IPS DF 4.7 (cell line): Measurements from ENCODE around the gene NFIA.

Source experiments
- DNase-seq: peaks from one replicate; pipeline ENCODE4 v3.0.0-alpha.2; 2013; ENCODE audit warnings: low spot score; ENCODE audit errors: extremely low read depth

NFIA gene

DNA sequence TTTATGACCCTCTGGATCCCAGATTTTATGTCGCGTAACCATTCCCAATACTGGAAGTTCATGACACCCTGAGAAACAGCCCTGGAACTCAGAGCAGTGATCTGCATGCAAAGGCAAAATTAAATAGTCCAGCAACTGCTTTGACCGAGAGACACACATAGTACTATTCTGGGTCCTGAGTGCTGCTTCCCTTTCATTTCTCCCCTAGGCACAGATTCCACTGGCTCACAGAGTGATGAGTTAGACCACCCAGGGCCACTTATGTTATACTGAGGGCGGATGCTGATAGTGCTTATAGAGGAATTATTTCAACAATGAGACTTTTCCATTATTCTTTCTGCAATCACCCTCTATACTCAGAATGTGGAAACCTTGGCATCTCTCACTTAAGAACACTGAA is 69.2 kb downstream of the NFIA start:
- DNase-seq: no peak

DNA sequence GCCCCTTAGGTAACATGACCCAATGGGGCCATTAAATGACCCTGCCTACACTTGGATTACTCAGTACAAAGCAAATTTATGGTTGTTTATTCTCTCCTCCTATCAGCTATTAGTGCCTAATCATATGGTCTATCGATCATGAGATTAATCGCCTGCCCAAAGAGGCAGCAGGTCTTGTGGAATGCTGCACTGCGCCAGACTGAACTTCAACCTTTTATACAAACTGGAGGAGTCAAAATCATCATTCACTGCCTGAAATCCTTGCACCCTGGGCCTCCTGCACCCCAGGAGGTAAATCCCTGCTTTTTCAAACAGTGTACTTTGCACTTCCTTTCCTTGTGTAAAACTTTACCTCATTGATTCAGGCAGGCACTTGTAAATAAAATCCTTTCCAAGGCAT is 69.7 kb downstream of the NFIA start:
- DNase-seq: no peak

DNA sequence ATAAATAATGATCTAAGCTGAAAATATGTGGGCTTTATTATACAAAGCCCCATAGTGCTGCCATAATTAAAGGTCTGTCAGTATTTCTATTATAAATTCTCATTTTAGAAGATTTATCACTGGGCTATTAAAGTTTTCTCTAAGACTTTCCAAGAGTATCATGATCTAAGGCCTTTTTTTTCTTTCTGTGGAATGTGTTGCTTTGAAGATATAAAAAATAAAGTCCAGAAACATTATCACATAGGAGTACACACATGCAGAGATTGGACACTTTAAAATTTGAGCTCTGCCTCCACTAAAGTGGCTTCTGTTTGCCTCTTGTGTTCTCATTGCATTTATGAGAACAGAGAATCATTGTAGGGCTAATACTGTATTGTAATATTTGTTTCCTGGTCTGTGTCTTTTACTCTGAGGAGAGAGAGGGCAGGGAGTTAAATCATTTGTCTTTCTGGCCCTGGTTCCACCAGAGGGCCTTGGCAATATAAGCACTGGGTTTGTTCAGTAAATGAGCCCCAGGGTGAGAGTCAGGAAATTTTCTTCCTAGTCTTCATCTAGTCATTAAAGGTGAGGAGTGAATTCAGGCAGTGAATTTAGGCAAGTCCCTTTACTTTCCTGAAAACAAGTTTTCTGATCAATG is 70.2 kb downstream of the NFIA start:
- no peak for DNase-seq

DNA sequence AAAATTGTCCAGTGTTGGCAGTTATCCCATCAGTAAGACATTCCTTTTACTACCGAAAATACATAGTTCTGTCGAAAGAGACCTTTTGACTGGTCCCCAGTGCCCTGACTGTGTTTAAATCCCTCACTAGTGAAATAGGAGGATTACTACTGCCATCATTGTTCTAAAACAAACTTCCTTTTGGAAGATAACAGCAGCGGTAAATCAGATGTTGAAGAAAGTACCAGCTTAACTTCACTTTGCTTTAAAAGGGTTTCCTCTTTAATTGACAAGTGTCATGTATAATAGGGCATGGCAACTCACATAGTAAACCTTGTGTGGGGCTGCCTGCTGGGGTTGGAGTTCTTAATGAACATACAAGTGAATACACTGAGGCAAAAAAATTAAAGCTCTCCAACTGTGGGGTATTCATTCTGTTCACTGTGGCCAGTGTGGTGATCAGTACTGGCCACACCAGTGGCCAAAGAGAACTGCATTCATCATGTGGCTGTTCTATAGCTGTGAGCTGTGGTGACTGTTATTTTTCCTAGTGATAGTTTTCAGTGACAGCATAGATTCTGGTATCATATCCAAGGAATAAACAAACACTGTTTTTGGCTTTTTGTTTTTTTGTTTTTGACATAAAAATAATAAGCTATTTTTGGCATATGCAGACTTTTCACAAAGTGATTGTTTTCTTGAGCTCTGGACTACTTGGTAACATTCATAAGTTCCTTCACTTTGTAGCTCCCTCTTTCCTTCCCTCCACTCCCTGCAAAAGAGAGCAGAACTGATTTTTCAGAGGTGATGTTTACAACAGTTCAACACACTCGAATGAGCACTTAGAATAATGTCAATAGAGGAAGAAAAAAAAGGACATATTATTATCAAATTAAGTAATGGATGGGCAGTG is 74.5 kb downstream of the NFIA start:
- no peak for DNase-seq

DNA sequence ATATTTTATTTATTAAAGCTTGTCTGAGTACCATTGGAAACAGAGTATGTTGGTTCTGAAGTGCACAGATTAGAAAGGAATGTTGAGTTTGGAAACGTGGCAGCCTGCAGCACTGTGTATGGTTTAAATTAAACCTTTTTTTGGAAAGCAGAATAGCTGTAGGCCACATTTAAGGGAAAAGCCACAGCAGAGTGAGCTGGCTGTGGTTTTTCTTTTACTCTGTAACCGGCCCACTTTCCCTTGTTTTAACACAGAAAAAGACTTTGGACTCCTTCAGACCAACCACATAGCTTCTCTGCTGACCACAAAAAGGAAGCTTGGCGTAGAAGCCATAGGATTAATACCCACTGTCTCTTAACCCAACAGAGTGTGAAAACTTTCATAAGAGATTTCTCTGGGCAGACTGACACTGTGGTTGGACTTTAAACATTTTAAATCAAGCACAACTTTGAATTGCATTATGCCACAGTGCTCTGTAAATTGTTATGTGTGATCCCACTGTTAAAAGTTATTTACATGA is 75.2 kb downstream of the NFIA start:
- no peak for DNase-seq

DNA sequence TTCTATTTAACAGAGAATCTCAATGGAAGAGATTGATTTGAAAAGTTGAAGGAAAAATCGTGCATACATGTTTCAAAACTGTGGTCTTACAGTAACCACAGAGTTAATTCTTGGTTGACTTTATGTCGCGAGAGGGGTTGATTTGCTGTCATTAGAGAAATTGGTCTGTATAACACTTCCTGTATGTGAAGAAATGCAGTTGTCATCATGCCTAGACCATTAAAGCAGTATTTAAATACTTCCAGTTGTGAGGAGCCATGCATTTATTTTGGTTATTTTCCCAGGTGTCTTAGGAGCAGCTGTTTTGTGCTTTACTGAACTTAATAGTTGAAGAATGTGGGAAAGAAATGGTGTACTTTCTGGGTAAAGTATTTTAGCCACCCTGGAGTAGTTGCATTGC is 76.2 kb downstream of the NFIA start:
- no peak for DNase-seq

DNA sequence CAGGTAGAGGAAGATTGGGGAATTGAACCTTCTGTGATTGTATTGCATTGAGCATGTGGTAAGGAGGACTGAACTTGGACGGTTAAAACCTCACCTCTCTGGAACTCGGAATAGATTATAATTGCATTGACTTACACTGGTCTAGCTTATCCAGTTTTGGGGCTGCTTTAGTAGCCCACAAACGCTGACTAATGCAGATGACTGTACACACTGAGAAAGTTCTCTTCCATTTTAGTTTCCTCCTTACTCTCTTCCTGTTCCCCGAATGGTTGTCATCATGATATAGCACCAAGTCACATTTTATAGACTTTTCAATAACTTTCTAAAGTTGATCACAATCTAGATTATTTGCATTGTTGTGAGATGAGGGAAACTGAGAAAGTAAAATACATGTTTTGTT is 78.2 kb downstream of the NFIA start:
- no peak for DNase-seq

DNA sequence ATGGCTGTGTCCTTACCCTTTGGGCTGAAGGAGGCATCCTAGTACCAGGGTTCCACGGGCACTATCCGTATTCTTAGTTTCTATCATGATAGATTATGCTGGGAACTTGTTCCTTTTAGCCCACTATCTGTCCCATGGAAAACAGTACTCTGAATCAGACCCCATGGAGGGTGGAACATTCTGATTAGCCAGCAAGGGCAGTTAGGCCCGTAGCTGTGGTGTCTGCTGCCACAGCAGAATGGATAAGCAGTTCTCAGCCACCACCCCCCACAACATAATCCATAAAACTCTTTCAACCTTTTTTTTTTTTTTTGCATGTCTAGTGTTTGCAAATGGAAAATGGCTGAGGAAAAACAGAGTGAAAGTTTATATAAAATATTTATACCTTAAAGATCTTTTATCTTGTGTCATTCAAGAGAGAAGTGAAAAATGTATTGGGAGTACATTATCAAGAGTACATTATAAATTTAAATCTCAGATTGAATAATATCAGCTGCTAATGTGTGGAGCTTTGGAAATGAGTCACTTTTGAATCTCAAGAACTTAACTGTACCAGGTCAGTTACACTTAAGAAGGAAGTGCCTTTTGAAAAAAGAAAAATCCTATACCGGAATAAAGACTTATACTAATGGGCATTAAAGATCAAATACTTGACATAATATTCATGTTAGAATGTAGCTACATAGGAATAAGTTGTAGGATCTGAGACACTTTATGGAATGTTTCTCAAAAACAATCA is 80.3 kb downstream of the NFIA start:
- DNase-seq: no peak

DNA sequence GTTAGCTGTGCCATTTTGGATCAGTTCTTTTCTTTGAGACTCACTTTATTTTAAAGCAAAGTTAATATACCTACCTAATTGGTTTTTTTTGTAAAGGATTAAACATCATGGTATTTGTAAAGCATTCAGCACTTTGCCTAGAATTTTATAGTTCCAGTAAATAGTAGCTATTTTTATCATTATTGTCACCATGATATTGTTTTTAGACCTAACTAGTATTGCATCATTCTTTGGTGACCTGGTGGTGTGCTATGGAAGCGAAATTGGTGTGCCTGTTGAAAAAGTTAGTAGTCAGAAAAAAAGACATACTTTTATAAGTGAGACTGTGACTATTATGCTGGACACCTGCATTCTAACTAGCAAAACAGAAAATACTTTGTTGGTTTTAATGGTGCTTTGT is 81.0 kb downstream of the NFIA start:
- DNase-seq: no peak

DNA sequence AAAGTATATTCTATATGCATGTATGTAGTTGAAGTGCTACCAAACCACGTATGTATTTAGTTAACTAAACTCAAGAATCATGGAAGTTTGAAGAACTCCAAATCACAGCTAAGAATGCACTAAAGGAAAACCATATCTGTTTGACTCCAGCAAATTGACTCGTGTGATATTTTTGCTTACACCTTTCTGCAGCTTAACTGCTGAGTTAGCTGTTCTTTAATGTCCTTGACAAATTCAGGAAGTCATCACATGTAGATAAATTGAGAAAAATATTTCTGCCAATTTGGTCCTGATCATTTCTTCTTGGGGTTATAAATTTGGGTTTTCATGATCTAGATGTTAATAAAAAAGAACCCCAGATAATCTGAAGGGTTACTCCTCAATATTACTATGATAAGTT is 83.0 kb downstream of the NFIA start:
- no peak for DNase-seq

DNA sequence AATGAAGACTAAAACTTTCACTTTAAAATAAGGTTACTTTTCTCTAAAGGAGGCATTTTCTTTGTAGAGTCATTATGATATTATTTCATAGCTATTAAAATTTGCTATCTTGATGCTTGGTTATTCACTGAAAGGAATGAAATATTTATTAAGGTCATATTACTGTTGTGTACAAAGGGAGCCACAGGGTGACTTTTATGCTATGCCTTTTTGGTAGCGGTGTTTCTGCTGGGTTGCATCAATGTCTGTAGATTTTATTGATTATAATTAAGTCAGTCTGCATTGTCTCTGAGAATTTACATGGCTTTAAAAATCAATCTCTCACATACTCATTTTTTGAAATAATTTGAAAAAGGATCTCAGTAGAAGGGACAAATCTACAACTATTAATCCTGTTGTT is 84.9 kb downstream of the NFIA start:
- DNase-seq: no peak

DNA sequence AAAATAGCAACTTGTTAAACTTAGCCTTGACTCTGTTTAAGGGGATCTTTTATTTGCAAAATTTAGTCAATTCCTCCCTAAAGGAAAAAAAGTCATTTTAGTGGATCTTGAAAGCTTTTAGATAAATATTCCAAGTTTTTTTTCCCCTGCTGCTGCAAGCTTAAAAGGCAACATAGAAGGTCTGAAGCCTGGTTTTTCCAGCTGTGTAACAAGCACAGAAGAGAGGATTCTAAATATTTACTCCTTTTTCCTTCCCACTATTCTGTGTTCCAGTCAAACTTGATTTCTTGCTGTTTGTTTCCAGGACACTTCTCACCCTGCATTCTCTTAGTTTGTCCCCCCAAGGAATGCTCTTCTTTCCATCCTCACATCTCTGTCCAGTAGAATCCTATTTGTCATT is 86.7 kb downstream of the NFIA start:
- no peak for DNase-seq

DNA sequence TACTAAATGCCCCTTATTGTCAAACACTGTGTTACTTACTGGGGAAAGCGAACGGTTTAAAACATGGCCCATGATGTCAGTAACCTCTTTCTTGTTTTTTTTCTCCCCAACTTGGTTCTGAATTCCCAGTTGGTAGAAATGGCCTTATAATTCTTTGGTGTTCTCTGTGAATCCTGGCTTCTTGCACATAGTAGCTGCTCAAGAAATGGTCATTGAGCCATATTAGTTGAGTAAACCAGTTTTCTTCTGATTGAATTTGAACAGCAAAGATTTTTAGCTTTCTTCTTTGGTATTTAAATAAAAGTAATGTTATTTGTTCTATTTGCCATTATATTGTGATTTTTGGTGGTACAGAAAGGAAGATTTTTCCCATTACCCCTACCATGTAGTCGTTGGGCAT is 87.3 kb downstream of the NFIA start:
- DNase-seq: no peak

DNA sequence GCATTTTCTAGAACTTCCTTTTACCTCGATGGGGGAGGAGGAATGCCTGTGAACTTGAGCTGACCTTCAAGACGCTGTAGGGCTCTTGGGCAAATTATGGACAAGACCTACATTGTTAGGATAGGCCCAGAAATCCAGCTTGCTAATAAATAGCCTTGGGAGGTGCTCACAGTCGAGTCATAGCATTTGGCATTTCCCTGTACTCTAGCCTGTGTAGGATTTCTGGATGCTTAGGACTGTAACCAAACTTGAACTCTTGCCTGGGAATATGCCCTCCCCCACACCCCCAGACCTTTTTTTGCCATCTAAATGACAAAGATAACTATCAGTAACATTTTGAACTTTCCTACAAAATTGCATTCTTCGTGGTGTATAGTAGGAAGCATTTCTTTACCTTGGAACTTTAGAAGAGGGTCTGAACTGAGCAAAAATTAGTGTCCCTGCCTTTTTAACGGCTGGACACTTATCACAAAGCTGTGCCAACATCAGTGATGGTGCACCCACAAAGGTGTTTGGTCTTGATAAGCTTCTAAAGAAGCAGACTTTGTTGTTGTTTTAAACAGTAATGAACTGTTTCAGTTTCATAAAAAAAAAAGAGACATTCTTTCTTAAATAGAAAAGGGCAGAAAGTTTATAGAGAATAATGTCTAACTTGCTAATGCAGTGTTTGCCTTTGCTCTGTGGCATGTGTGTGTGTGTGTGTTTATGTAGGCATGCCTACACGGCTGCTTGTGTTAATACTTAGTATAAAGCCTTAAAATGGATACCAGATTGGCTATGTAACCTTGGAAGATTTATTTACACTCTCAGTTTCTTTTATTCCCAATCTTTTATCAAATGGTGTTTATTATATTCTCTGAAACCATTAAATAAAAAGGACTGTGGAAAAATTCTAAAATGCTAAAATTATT is 88.2 kb downstream of the NFIA start:
- DNase-seq: no peak

DNA sequence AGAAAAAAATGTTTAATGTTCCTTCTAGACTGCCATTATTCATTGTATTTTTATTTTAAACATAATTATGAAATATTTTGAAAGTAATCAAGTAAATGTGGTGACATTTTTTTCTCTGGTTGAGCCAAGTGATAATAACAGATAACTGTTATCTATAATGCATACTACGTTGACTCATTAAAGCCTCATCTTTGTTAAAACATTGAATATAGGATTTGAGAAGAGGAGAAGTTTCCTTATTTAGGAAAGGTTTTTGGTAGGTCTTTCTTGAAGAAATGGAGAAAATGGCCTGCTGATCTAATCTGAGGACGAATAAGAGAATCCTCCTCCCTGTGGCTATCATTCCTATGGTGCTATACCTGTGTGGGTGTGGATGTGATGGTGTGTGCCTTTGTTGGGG is 89.0 kb downstream of the NFIA start:
- no peak for DNase-seq

DNA sequence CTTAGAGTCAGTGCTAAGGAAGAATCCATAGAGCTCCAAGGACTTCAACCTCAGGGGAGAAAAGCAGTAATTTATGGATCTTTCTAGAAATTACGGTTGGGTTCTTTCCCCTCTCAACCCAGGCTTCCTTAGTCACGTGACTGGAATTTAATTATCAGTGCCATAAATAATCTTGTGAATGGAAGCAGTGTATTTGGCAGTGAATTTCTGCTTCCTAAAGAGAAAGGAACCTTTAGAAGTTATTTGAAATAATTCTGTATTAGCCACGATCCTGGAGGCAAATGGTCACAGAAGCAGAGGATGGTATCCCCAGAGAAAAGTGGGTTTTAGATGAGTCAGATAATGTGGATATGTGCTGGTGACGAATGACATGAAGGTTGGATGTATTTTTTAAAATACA is 89.6 kb downstream of the NFIA start:
- DNase-seq: no peak

DNA sequence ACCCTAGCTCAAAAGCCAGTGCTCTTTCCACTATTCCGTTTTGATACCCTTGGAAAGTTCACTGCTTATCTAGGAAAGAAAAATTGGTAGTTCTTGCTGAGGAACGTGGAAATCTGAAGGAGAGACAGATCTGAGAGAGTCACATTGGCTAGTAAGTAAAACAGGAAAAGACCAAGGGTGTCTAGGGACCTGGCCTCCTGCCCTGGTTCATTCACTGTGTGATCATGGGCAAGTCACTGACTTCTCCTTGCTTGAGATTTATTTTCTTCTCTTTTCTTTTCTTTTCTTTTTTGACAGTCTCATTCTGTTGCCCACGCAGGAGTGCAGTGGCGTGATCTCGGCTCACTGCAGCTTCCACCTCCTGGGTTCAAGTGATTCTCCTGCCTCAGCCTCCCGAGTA is 90.8 kb downstream of the NFIA start:
- no peak for DNase-seq

DNA sequence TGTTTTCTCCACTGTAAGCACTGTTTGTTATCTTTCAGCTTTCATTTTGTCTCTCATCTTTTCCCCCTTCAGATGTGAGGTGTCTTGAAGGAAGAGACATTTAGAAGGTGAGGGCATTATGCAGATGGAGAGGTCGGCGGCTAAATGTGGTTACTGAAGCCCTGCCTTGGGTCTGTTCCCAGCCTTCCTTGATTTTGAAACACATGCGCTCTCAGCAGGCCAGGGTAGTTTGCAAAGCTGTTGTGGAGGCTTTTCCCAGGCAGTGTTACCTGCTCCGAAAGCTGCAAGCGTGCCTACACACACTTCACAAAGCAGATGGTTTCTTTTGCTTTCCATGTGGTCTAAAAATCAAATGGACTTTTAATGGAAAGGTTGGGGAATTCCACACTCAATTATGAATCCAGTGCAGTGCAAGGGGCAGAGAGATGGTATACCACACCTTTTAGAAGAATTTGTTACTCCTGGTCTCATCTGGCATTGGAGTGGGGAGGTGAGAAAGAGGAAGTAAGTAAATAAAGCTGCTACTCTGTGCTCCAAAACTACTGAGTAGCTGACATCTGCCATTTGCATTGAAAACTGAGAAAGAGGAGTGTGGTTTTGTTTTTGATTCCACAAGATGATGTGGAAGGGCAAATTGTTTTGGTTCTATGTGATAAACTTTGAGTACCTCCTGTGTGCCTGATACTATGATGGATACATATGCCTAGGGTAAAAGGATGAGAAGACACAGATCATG is 91.9 kb downstream of the NFIA start:
- no peak for DNase-seq

DNA sequence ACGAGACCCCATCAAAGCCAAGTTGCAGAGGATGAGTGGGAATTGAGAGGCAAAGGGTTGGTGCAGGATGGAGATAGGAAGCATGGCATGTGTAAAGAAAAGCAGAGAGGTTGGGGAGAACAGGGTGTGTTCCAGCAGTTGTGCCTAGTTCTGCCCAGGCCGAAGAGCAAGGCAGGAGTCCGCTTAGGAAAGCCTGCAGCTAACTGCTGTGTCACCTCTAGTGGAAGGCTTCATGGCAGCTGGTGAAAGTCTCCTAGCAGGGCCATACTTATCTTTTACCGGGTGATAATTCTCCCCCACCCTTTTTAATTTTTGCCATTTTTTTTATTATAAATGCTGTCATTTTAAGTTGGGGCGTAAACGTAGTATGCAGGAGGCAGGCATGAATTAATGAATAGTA is 93.6 kb downstream of the NFIA start:
- DNase-seq: no peak
